ENCODE data around the gene SORCS2. TPM values are rescaled to one million over a fixed set of nuclear protein-coding genes. Genes with fewer than 3 reads are reported as not detected.

The SORCS2 gene
- total RNA-seq, 2 experiments from 2014 or later = 0.07 TPM

DNA sequence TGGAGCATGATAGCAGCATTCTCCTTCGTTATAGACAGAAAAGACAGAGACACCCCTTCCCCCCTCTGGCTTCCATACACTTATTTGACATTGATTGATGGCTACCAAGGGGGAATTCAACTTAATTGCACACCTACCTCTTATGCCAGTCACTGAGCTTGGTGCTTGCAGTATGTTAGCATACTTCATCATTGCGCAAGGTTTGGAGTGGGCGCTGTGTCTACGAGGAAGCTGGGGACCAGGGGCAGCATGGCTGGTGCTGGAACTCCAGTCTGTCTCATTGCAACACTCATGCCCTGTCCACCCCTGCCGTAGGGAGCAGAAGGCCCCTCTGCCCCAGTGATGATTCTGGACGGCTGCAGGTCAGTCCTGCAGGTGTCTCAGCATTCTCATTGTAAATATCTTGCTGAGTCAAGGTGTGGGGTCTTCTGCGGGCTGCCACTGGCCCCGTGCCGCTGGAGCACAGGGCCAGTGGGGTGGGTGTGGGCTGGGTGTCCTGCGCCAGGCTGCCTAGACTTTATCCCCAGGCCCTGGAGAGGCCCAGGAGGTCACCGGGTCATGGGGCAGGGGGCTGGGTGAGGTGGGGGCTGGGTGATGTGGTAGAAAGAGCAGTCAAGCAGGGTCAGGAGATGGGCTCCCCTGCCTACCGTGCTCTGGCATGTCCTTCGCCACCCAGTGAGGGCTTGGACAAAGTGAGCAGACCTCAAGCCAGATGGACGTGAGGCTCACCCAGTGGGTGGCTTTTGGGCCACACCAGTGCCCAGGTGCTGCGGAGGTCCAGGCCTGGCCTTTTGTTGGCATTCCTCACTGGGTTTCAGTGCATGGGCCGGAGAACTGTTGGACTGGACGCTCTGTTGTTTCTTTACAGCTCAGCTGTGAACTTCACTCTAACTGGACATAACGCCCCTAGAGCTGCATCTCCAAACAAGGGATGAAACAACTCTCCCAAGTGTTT is 156.9 kb downstream of the SORCS2 start:
- Mint-ChIP-seq H3K27me3 (peaks cover 9% of the 10 kb centered on the region), H3K36me3 (no peaks in the 10 kb centered on the region), H3K4me1 (ENCODE audit: low read depth) (no peaks in the 10 kb centered on the region), H3K27ac (no peak overlapping the region), H3K9me3 (peaks cover 12% of the 10 kb centered on the region), H3K4me3 (no peak overlapping the region)
- DNase-seq = no peak
- CTCF ChIA-PET = no interaction called here
- POLR2A ChIA-PET = no interaction called here
- intact Hi-C loops (cut with micrococcal nuclease) = no loop called here

DNA sequence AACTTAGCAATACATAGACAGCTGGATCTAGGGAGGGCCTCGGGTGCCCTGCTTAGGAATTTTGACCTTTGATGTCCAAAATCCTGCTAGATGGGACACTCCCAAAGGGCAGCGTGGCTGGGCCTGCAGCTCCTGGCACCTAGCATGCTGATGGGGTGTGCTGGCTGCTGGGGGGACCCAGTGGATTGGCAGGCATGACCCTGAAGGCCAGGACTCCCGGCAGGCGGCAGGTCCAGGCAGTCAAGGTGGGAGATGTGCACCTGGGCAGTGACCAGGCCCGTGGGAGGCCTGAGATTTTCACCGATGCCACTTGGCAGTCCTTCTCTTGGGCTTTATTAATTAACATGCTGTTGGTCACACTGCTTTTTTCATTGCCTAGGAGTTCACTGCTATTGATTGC is 158.1 kb downstream of the SORCS2 start:
- Mint-ChIP-seq H3K27me3 (peaks cover 9% of the 10 kb centered on the region), H3K9me3 (peaks cover 12% of the 10 kb centered on the region), H3K4me3 (no peak overlapping the region), H3K27ac (no peak overlapping the region), H3K36me3 (no peaks in the 10 kb centered on the region), H3K4me1 (ENCODE audit: low read depth) (no peaks in the 10 kb centered on the region)
- DNase-seq = no peak
- CTCF ChIA-PET = no interaction called here
- POLR2A ChIA-PET = no interaction called here
- intact Hi-C loops (cut with micrococcal nuclease) = no loop called here

DNA sequence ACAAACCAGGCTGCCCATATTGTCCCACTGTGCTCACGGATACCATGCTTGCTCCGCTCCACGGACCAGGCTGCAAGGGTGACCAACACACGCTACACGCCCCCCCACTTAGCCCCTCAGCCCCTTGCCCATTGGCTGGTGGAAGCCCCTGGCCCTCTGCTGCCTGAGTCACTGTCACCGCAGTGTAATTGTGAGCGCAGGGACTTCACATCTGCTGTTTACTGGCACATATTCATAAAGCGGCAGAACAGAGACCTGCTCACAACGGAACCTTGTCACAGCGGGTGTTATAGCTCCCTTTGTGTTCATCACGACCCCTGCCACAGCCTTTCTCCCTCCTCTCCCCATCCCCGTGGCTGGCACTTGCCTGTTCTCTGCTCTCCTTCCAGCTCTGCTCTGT is 158.7 kb downstream of the SORCS2 start:
- Mint-ChIP-seq H3K27ac (no peak overlapping the region), H3K4me3 (no peak overlapping the region), H3K36me3 (no peaks in the 10 kb centered on the region), H3K27me3 (peaks cover 9% of the 10 kb centered on the region), H3K9me3 (peaks cover 7% of the 10 kb centered on the region), H3K4me1 (ENCODE audit: low read depth) (no peaks in the 10 kb centered on the region)
- DNase-seq = no peak
- POLR2A ChIA-PET = no interaction called here
- CTCF ChIA-PET = no interaction called here
- intact Hi-C loops (cut with micrococcal nuclease) = no loop called here

DNA sequence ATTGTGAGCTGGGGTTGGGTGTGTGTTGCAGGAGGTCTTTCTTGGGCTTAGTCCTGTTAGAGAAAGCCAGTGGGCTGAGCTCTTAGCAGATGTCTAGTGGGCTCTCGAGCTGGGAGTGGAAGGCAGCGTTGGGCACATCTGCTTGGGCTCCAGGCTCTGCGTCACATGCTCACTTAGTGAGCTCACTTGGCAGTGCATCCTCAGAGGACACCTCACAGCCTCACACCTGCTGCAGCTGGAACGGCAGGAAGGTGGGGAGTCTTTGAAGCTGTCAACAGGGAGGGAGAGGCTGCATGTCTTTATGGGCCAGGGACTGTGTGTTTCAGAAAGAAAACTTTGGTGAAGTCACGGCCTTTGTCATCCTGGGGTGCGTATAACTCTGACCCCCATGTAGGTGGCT is 160.1 kb downstream of the SORCS2 start:
- DNase-seq = no peak
- no peak overlapping the region for H3K27ac Mint-ChIP-seq

DNA sequence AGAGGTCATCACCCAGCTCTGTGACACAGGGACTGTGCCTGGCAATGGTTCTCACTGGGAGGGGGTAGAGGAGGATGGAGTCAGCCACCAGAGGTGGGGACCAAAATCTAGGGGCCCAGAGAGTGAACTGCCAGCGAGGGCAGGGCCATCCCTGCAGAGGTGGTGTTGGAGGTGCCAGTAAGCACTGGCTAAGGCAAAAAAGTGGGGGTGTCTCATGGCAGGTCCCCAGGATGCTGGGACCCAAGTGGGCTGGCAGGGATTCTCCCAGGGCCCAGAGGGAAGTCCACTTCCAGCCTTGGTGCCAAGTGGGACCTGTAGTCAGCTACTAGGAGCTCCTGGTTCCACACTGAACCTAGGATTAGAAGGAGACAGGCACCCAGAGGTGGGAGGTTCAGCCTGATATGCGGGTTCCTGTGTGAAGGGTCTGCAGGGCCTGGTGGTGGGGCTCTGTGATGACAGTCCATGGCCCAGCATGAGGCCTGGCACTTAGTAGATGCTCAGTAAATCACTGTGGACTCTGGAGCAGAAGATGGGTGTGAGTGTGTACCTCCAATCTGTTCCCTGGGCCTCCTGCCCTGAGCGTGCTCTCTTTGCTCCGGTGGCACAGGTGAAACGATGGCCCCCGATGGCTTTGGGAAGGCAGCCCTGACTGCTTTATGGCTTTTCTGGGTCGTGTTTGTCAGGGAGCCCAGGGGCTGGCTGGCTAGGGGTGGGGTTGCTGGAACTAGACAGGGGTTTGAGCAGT is 160.9 kb downstream of the SORCS2 start:
- no peaks in the 10 kb centered on the region for H3K9me3 Mint-ChIP-seq
- H3K27ac Mint-ChIP-seq = no peak overlapping the region
- POLR2A ChIA-PET = no interaction called here
- H3K4me3 Mint-ChIP-seq = no peak overlapping the region
- intact Hi-C loops (cut with micrococcal nuclease) = no loop called here
- H3K36me3 Mint-ChIP-seq = no peaks in the 10 kb centered on the region
- CTCF ChIA-PET = no interaction called here
- no peaks in the 10 kb centered on the region for H3K4me1 Mint-ChIP-seq (ENCODE audit: low read depth)
- H3K27me3 Mint-ChIP-seq = peaks cover 7% of the 10 kb centered on the region
- no peak for DNase-seq

More for the DNA sequence above, 160.1 kb downstream of the SORCS2 start:
- H3K9me3 Mint-ChIP-seq = no peaks in the 10 kb centered on the region
- H3K4me1 Mint-ChIP-seq (ENCODE audit: low read depth) = no peaks in the 10 kb centered on the region
- intact Hi-C loops (cut with micrococcal nuclease) = no loop called here
- peaks cover 7% of the 10 kb centered on the region for H3K27me3 Mint-ChIP-seq
- H3K4me3 Mint-ChIP-seq = no peak overlapping the region
- POLR2A ChIA-PET = interaction anchor here (0.6 kb wide), 1 partner anchor 770 kb away, joined by 3 read pairs; no protein-coding TSS in a partner anchor
- H3K36me3 Mint-ChIP-seq = no peaks in the 10 kb centered on the region
- CTCF ChIA-PET = no interaction called here

DNA sequence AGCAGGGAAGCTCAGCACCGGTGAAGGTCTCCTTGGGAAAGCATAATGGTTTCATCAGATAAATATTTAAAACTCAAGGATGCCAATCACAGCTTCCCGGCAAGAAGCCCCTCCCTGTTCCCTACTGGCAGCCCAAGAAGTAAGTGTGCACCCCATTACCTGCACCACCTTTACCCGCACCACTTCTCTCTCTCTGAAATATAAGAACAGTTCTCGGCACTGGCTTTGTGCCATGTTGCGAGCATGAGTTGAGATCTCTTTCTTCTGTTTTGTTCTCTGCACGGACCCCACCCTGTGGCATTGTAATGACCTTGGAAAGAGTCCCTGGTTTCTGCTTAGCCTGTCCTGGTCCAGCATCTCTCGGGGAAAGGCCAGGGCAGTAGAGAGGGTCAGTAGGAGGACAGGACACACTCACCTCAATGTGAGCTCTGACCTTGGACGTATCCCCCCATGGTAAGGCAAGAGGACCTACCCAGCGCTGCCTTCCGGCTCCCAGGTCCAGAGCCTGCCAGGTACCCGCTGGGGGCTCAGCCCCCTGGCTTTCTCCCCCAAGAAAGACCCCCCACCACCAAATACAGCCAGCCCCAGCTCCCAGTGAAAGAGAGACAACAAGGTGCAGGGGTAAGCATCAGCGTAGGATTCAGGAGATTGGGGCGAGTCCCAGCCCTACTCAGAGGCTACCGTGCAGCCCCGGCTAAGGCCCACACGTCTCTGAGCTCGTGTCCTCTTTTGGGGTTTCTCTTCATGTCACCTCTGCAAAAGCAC is 161.7 kb downstream of the SORCS2 start:
- ChIA-PET POLR2A (no interaction called here), CTCF (no interaction called here)
- Mint-ChIP-seq H3K4me3 (no peak overlapping the region), H3K27me3 (peaks cover 7% of the 10 kb centered on the region), H3K4me1 (ENCODE audit: low read depth) (no peaks in the 10 kb centered on the region), H3K27ac (no peak overlapping the region), H3K36me3 (no peaks in the 10 kb centered on the region), H3K9me3 (no peaks in the 10 kb centered on the region)
- intact Hi-C loops (cut with micrococcal nuclease) = no loop called here
- no peak for DNase-seq

DNA sequence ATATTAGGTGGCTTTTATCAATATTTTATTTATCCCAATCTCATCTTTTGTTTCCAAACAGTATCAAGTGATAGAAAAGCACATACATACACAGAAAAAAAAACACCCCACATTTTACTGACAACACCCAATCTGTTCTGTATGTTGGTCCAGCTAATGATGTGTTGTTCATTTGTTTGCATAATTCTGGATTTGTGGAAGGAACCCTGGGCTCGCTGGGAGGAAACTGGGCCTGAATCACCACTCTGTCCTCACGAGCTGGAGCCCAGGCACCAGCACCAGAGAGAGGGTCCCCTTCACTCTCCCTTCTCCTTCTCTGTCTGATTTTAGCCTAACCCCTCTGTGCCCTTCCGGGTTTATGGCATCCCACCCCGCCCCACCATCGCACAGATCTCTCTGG is 162.6 kb downstream of the SORCS2 start:
- intact Hi-C loops (cut with micrococcal nuclease) = no loop called here
- Mint-ChIP-seq H3K27me3 (peaks cover 7% of the 10 kb centered on the region), H3K4me1 (ENCODE audit: low read depth) (no peaks in the 10 kb centered on the region), H3K27ac (no peak overlapping the region), H3K4me3 (no peak overlapping the region), H3K36me3 (no peaks in the 10 kb centered on the region), H3K9me3 (no peaks in the 10 kb centered on the region)
- CTCF ChIA-PET = no interaction called here
- POLR2A ChIA-PET = no interaction called here
- no peak for DNase-seq

DNA sequence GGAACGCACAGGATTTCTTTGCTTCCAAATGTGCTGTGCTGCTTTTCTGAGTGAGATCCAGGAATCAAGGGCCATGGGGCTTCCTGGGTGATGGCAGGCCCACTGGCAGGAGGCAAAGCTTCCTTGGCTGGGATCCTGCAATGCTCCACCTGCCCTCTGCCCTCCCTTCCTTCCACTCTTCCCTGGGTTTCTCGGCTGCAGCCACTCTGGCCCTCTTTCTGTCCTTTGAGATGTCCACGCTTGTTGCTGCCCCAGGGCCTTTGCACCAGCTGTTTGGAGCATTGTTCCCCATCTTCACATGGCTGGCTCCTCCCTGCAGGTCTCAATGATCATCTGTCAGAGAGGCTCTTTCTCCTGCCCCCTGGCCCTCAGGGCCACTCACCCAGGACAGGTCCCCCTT is 163.5 kb downstream of the SORCS2 start:
- POLR2A ChIA-PET = no interaction called here
- no peak overlapping the region for H3K4me3 Mint-ChIP-seq
- intact Hi-C loops (cut with micrococcal nuclease) = no loop called here
- CTCF ChIA-PET = no interaction called here
- no peak overlapping the region for H3K27ac Mint-ChIP-seq
- H3K27me3 Mint-ChIP-seq = peaks cover 7% of the 10 kb centered on the region
- DNase-seq = no peak
- H3K4me1 Mint-ChIP-seq (ENCODE audit: low read depth) = no peaks in the 10 kb centered on the region
- no peaks in the 10 kb centered on the region for H3K36me3 Mint-ChIP-seq
- no peaks in the 10 kb centered on the region for H3K9me3 Mint-ChIP-seq

DNA sequence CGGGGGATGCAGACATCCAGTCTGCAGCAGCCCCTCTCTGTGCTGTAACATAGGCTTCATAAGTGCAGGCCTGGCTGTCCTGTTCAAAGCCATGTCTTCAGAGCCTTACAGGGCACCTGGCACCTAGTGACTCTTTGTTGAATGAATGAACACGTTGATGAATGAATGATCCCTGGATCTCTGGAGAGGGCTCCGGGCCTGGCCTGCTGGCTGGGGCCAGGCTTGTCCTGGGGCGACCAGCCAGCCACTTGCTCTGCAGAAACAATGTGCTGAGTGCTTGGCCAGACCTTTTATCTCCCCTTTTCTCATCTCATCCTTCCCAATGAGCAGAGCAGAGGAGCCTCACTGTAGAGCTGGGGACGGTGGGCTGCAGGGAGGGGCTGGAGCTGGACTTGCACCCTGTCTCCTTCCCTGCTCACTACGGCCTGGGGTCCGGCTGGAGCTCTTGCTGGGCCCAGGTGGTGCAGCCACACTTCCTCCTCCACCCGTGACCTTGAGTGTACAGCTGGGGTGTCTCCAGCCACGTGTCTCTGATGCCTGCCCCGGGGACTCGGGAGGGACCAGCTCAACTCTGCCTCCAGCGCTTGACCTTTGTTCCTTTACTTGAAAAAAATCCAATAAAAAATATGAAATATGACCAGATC is 164.5 kb downstream of the SORCS2 start:
- Mint-ChIP-seq H3K4me1 (ENCODE audit: low read depth) (no peaks in the 10 kb centered on the region), H3K36me3 (no peaks in the 10 kb centered on the region), H3K4me3 (no peak overlapping the region), H3K27ac (no peak overlapping the region), H3K9me3 (no peaks in the 10 kb centered on the region), H3K27me3 (peaks cover 7% of the 10 kb centered on the region)
- ChIA-PET CTCF (interaction anchor here (1.1 kb wide), 1 partner anchor 21 kb away, joined by 3 read pairs; no protein-coding TSS in a partner anchor), POLR2A (no interaction called here)
- no peak for DNase-seq
- intact Hi-C loops (cut with micrococcal nuclease) = no loop called here

DNA sequence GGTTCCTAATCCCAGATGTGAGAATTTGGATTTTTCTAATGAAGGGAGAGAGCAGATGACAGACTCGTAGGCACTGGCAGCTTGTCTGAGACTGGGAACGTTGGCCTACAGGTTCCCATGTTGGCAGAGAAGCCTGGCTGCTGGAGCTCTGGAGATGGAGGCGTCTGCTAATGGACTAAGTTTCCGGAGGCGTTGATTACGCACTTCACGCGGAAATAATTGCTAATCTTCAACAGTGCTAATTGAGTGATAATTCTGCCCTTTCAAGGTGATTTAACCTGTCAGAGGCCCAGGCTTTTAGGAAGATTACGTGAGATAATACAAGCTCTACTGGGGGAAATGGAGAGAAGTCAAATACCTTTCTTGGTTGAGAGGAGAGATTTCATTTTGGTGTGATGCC is 165.0 kb downstream of the SORCS2 start:
- CTCF ChIA-PET = interaction anchor here (1.1 kb wide), 1 partner anchor 22 kb away, joined by 3 read pairs; no protein-coding TSS in a partner anchor
- no peak overlapping the region for H3K27ac Mint-ChIP-seq
- DNase-seq = no peak
- no peaks in the 10 kb centered on the region for H3K9me3 Mint-ChIP-seq
- intact Hi-C loops (cut with micrococcal nuclease) = no loop called here
- H3K4me1 Mint-ChIP-seq (ENCODE audit: low read depth) = no peaks in the 10 kb centered on the region
- H3K27me3 Mint-ChIP-seq = peaks cover 6% of the 10 kb centered on the region
- no peaks in the 10 kb centered on the region for H3K36me3 Mint-ChIP-seq
- POLR2A ChIA-PET = no interaction called here
- no peak overlapping the region for H3K4me3 Mint-ChIP-seq

DNA sequence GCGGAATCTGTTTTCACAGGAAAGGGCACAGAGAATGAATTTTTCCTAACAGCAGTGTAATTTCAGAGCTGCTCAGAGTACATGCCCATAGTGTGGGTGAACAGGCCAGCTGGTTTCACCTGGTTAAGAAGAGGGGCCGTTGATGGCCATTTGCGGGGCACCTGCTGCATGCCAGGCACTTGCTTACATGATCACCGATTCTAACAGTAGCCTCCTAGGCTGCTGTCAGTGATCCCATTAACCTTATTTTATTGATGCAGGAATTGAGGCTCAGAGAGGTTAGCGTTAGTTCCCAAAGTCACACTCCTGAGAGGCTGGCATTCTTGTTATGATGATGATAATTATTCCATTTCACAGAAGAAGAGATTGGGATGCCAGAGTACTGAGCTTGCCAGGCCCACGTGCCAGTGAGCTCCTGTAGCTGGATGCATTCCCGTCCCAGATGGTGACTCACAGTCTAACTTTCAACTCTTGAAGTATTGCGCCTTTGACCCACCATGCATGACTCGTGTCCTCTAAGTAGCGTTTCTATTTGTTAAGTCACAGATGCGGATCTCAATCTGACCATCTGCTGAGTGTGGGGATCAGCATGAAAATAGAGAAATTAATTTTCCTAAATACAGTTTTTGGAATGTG is 165.9 kb downstream of the SORCS2 start:
- no peaks in the 10 kb centered on the region for H3K36me3 Mint-ChIP-seq

More for the DNA sequence above, 165.9 kb downstream of the SORCS2 start:
- Mint-ChIP-seq H3K27ac (no peak overlapping the region), H3K9me3 (no peaks in the 10 kb centered on the region), H3K27me3 (no peaks in the 10 kb centered on the region), H3K4me3 (no peak overlapping the region), H3K4me1 (ENCODE audit: low read depth) (no peaks in the 10 kb centered on the region)
- CTCF ChIA-PET = no interaction called here
- intact Hi-C loops (cut with micrococcal nuclease) = no loop called here
- no peak for DNase-seq
- POLR2A ChIA-PET = no interaction called here

Measured in activated CD4-positive, alpha-beta memory T cell treated with anti-CD3 and anti-CD28 coated beads for 36 hours (primary cell).